Mesendoderm (in vitro differentiated cells): ENCODE data around the gene LCP2.
"Not testable (repeated sequence)": the region's sequence is repeated elsewhere in the genome, so short reads cannot be mapped to it uniquely, and the experiment has no call there.

Source experiments
- DNase-seq: peaks from one replicate; pipeline ENCODE4 v3.0.0; 2013
- H2AK5ac ChIP-seq: 2 replicates; pipeline ENCODE4 v1.6.1; 2013; ENCODE audit warnings: low read length, inconsistent platforms
- H2BK120ac ChIP-seq: 2 replicates; pipeline ENCODE4 v1.6.1; 2013; ENCODE audit warnings: low read depth, mild to moderate bottlenecking, low read length, moderate library complexity, mixed read lengths
- H2BK15ac ChIP-seq: replicated peaks from 2 replicates; pipeline ENCODE4 v1.6.1; 2013; ENCODE audit warnings: low read depth, mild to moderate bottlenecking, moderate library complexity
- H2BK5ac ChIP-seq: 2 replicates; pipeline ENCODE4 v1.6.1; 2013; ENCODE audit warnings: low read length, inconsistent platforms
- H3K18ac ChIP-seq: 2 replicates; pipeline ENCODE4 v1.6.1; 2013; ENCODE audit warnings: mild to moderate bottlenecking, low read length, mixed read lengths
- H3K23ac ChIP-seq: one replicate; pipeline ENCODE4 v1.6.1; 2013; ENCODE audit warnings: low read length
- H3K27ac ChIP-seq: 2 replicates; pipeline ENCODE4 v1.5.1; 2013; ENCODE audit warnings: low read depth, mild to moderate bottlenecking, inconsistent platforms, low read length, moderate library complexity
- H3K27me3 ChIP-seq: 2 replicates; pipeline ENCODE4 v1.6.1; 2013; ENCODE audit warnings: low read length, control low read depth, mild to moderate bottlenecking, inconsistent platforms; ENCODE audit not compliant: insufficient read depth, poor library complexity
- H3K36me3 ChIP-seq: 2 replicates; pipeline ENCODE4 v1.6.1; 2013; ENCODE audit warnings: low read length, inconsistent platforms; ENCODE audit not compliant: control insufficient read depth, insufficient read depth
- H3K4ac ChIP-seq: one replicate; pipeline ENCODE4 v1.6.1; 2013; ENCODE audit warnings: low read depth, mild to moderate bottlenecking, low read length, moderate library complexity
- H3K4me1 ChIP-seq: 2 replicates; pipeline ENCODE4 v1.6.1; 2013; ENCODE audit warnings: low read depth, low read length, inconsistent platforms; ENCODE audit not compliant: control insufficient read depth
- H3K4me2 ChIP-seq: 2 replicates; pipeline ENCODE4 v1.6.1; 2013; ENCODE audit warnings: low read length
- H3K4me3 ChIP-seq: 2 replicates; pipeline ENCODE4 v1.5.1; 2013; ENCODE audit warnings: mild to moderate bottlenecking, low read length
- H3K56ac ChIP-seq: one replicate; pipeline ENCODE4 v1.6.1; 2013; ENCODE audit warnings: low read length
- H3K79me1 ChIP-seq: 2 replicates; pipeline ENCODE4 v1.6.1; 2013; ENCODE audit warnings: low read length, inconsistent platforms
- H3K79me2 ChIP-seq: 2 replicates; pipeline ENCODE4 v1.6.1; 2013; ENCODE audit warnings: mild to moderate bottlenecking, low read length; ENCODE audit not compliant: control insufficient read depth, insufficient read depth
- H3K9ac ChIP-seq: 2 replicates; pipeline ENCODE4 v1.6.1; 2013; ENCODE audit warnings: low read length, inconsistent platforms
- H4K5ac ChIP-seq: one replicate; pipeline ENCODE4 v1.6.1; 2013; ENCODE audit warnings: low read length
- H4K8ac ChIP-seq: one replicate; pipeline ENCODE4 v1.6.1; 2013; ENCODE audit warnings: low read depth, mild to moderate bottlenecking, control low read depth, low read length, moderate library complexity
- WGBS: extraction: QIAGEN DNeasy Blood & Tissue Kit; methylation state at CpG from one replicate; pipeline ENCODE4 v1.1.7; 2013; ENCODE audit warnings: low lambda C conversion rate, missing lambda C conversion rate; ENCODE audit not compliant: insufficient coverage; ENCODE audit errors: extremely low coverage; 5-methylcytosine and 5-hydroxymethylcytosine counted together

LCP2 gene

DNA sequence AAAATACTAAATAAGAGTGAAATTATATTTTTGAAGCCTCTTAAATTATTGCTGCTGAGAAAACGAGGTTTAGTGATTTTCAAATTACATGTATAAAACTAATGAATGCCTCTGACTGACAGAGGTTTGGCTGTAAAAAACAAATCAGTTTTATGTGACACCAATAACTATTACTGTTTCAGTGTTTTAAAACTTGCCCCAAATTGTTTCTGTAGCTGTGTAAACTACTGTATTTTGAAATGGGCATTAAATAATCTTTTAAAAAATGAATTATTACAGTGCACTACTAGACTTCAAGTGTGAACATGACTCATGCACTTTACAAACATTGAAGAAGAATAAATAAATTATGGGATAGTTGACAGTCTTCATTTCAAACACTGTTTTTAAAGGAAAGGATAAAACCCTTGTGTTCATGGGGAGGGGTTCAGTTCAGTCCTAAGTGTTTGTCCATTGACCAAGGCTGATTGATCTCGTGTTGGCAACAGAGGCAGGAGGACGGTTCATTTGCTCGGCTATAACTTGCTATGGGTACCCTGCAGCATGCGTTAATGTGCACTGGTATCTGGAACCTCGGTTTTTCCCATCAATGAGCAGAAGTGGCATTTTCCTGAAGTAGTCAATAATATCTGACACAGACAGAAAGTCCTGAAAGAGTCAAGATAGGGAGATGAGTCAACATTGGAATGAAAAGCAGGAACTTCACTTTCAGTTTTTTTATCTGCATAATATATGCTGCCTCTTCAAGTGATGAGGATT lies 49.2 kb downstream of the LCP2 start:
- Histone ChIP-seq H4K5ac (no peak overlapping the region), H2BK15ac (no peak overlapping the region), H3K27ac (no peak overlapping the region), H3K4me1 (no peaks in the 10 kb centered on the region), H3K79me2 (no peaks in the 10 kb centered on the region), H3K27me3 (no peaks in the 10 kb centered on the region), H3K36me3 (no peaks in the 10 kb centered on the region), H3K9ac (no peak overlapping the region), H2BK120ac (no peak overlapping the region), H3K18ac (no peak overlapping the region), H3K4me3 (no peak overlapping the region), H3K4ac (no peak overlapping the region), H2BK5ac (no peak overlapping the region), H2AK5ac (no peak overlapping the region), H3K23ac (no peak overlapping the region), H3K79me1 (no peaks in the 10 kb centered on the region), H4K8ac (no peak overlapping the region), H3K56ac (no peak overlapping the region), H3K4me2 (no peak overlapping the region)
- DNase-seq, result no peak
- WGBS, result no CpG with 5 or more reads among the region's 6 CpGs

DNA sequence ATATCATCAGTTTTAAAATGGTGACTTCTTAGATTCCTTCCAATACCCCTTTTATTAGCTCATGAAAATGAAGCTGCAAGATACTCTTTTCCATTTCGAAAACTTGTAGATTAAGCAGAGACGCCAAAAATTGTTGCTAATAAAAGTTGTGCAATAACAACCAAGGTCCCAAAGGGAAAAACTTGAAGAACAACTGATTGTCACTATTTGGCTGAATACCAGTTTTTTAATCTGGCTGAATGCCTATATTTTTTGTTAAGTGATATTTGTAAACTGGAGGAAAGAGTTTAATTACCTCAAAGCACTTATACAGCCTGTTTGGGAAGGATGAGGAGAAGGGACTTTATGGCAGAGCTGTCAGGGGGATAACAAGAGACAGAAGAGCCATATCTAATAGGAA lies 50.2 kb downstream of the LCP2 start:
- H2BK5ac ChIP-seq, result no peak overlapping the region
- WGBS, result no CpG with 5 or more reads among the region's 2 CpGs
- no peak for DNase-seq
- H3K4me3 ChIP-seq, result no peak overlapping the region
- no peak overlapping the region for H3K18ac ChIP-seq
- H4K8ac ChIP-seq, result no peak overlapping the region
- no peak overlapping the region for H3K4ac ChIP-seq
- H3K23ac ChIP-seq, result no peak overlapping the region
- H3K4me2 ChIP-seq, result no peak overlapping the region
- H2BK120ac ChIP-seq, result no peak overlapping the region
- no peak overlapping the region for H3K56ac ChIP-seq
- H4K5ac ChIP-seq, result no peak overlapping the region
- no peaks in the 10 kb centered on the region for H3K27me3 ChIP-seq
- H3K9ac ChIP-seq, result no peak overlapping the region
- H3K27ac ChIP-seq, result no peak overlapping the region
- H2BK15ac ChIP-seq, result no peak overlapping the region
- H3K79me1 ChIP-seq, result no peaks in the 10 kb centered on the region
- no peaks in the 10 kb centered on the region for H3K79me2 ChIP-seq
- no peaks in the 10 kb centered on the region for H3K4me1 ChIP-seq
- no peak overlapping the region for H2AK5ac ChIP-seq
- H3K36me3 ChIP-seq, result no peaks in the 10 kb centered on the region

DNA sequence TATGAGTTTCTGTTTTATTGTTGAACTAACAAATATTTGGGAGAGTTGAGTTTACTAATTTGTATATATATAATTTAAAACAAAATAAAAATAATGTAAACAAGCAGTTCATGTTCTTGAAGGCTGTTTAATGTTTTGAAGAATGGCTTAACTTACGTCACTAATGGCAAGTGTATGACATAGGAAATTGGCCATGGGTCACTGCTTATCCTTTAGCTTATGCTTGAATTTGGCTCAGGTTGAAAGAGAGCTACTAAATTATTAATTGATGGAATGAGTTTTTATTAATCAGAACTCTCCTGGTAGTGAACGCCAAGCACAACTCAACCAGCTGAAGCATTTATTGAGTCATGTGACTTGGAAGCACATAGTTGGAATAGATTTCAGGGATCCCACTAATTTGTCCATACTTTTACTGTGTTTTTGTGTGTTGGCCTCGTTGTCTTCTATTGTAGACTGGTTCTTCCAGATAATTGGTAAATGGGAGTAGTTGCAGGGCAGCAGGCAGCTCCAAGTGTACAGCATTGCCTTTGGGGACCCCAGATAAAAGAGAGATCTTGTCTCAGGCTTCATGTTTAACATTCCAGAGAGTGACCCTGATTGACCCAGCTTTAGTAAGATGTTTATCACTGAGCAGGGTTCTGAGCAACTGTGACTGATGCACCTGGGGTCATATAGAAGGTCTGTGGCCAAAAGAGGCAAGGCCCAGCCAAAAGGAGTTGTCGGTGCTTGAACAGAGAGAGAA lies 51.3 kb downstream of the LCP2 start:
- H3K4me3 ChIP-seq, result no peak overlapping the region
- WGBS, result no CpG with 5 or more reads among the region's 4 CpGs
- no peak for DNase-seq

DNA sequence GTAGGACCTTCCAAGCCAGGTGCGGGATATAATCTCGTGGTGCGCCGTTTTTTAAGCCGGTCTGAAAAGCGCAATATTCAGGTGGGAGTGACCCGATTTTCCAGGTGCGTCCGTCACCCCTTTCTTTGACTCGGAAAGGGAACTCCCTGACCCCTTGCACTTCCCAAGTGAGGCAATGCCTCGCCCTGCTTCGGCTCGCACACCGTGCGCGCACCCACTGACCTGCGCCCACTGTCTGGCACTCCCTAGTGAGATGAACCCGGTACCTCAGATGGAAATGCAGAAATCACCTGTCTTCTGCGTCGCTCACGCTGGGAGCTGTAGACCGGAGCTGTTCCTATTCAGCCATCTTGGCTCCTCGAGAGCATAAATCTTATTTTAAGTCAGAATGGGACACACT lies 52.1 kb downstream of the LCP2 start:
- not testable (repeated sequence) for H3K4me2 ChIP-seq, H4K5ac ChIP-seq, H3K4me3 ChIP-seq, H3K18ac ChIP-seq, H3K9ac ChIP-seq, H3K36me3 ChIP-seq, H3K23ac ChIP-seq, H3K27ac ChIP-seq, H2BK120ac ChIP-seq, H3K79me1 ChIP-seq, H3K56ac ChIP-seq, H4K8ac ChIP-seq, H2BK15ac ChIP-seq, H2BK5ac ChIP-seq, H3K27me3 ChIP-seq, H2AK5ac ChIP-seq, H3K79me2 ChIP-seq, H3K4me1 ChIP-seq, H3K4ac ChIP-seq, DNase-seq
- no CpG with 5 or more reads among the region's 23 CpGs for WGBS

More for the DNA sequence above, 51.3 kb downstream of the LCP2 start:
- Histone ChIP-seq H3K27ac (no peak overlapping the region), H2BK120ac (no peak overlapping the region), H3K36me3 (no peaks in the 10 kb centered on the region), H3K56ac (no peak overlapping the region), H3K4me2 (no peak overlapping the region), H3K18ac (no peak overlapping the region), H3K4me1 (no peaks in the 10 kb centered on the region), H3K27me3 (no peaks in the 10 kb centered on the region), H3K4ac (no peak overlapping the region), H3K79me2 (no peaks in the 10 kb centered on the region), H4K5ac (no peak overlapping the region), H2BK5ac (no peak overlapping the region), H3K23ac (no peak overlapping the region), H2AK5ac (no peak overlapping the region), H3K9ac (no peak overlapping the region), H3K79me1 (no peaks in the 10 kb centered on the region), H2BK15ac (no peak overlapping the region), H4K8ac (no peak overlapping the region)

DNA sequence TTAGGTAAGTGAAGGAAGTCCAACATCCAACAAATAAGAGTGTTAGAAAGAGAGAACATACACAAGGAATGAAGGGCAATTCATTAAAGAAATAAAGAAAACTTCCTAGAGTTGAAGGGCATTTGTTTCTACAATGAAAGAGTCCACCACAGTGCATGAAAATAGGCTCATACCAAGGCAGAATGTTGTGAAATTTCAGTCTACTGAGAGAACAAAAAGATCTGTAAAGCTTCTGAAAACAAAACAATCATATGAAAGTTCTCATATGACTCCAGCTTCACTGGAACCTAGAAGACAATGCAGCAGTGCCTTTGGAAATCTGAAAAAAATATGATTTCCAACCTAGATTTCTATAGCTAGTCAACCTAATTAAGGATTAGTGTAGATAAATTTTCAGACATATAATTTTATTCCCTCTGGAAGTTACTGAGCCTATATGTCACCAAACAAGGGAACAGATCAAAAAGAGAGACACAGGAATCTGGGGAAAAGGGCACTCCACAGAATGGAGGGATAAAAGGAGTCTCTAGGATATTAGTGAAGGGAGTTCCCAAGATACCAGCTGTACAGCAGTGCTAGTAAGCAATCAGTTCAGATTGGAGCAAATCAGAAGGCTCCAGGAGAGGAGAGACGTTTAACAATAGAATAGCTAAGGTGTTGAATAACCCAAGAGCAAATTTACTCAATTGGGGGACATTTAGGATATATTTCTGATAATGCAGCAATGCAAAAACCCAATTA lies 59.0 kb downstream of the LCP2 start:
- Histone ChIP-seq H3K27ac (no peak overlapping the region), H2AK5ac (no peak overlapping the region), H3K79me1 (no peaks in the 10 kb centered on the region), H3K36me3 (no peaks in the 10 kb centered on the region), H3K56ac (no peak overlapping the region), H3K4me1 (no peaks in the 10 kb centered on the region), H3K79me2 (no peaks in the 10 kb centered on the region), H3K18ac (no peak overlapping the region), H3K23ac (no peak overlapping the region), H3K9ac (no peak overlapping the region), H3K4ac (no peak overlapping the region), H2BK5ac (no peak overlapping the region), H2BK15ac (no peak overlapping the region), H3K4me2 (no peak overlapping the region), H3K4me3 (no peak overlapping the region), H4K8ac (no peak overlapping the region), H2BK120ac (no peak overlapping the region), H3K27me3 (no peaks in the 10 kb centered on the region), H4K5ac (no peak overlapping the region)
- no peak for DNase-seq
- WGBS, result no CpG with 5 or more reads among the region's 1 CpG
